Mucosa of stomach (tissue), 1 donor: ENCODE measurements around the gene PARD3.
"Not testable (repeated sequence)": the region's sequence is repeated elsewhere in the genome, so short reads cannot be mapped to it uniquely, and the experiment has no call there.

Experiments used
- H3K27me3 ChIP-seq: one replicate; pipeline ENCODE4 v1.7.0; 2013; ENCODE audit warnings: mild to moderate bottlenecking, low read length; ENCODE audit not compliant: control insufficient read depth, insufficient read depth
- H3K36me3 ChIP-seq: one replicate; pipeline ENCODE4 v1.7.0; 2013; ENCODE audit warnings: low read length; ENCODE audit not compliant: control insufficient read depth, insufficient read depth
- H3K4me1 ChIP-seq: one replicate; pipeline ENCODE4 v1.7.0; 2013; ENCODE audit warnings: mild to moderate bottlenecking, low read length; ENCODE audit not compliant: control insufficient read depth, insufficient read depth
- H3K4me3 ChIP-seq: one replicate; pipeline ENCODE4 v1.7.0; 2013; ENCODE audit warnings: low read length
- H3K9ac ChIP-seq: one replicate; pipeline ENCODE4 v1.7.0; 2013; ENCODE audit warnings: mild to moderate bottlenecking, low read length, moderate library complexity
- H3K9me3 ChIP-seq: one replicate; pipeline ENCODE4 v1.7.0; 2013; ENCODE audit warnings: mild to moderate bottlenecking, low read length, moderate library complexity; ENCODE audit not compliant: control insufficient read depth
- donor health status: Pancreatic carcinoma.

The PARD3 gene

DNA sequence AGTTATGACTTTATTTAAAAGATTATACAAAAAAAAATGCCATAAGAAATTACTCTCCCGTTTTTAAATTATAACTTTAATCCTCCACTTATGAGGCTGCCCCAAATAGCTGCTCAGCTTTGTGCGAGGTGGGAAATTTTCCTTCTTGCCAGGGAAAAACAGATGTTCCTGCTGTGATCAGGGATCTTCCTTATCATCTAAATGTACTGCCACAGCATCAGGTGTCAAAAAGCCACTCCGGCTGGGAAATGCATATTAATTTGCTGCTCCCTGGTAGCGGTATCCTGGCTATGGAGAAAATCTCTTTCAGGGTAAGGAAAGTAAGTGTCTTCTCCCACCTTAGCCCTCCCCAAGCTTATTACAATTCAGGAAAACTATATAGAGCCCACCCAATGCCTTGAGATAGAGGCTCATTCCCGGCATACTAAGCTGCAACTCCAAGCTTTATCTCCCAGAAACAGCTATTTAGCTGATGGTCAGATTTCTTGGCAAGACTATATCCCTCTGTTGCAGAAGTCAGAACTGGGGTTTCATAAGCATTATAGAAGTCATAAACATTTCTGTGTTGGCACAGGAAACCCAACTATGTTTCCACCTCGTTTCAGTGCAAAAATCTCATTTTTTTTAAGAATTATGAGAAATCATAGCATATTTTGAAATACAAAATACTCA lies 360.4 kb downstream of the PARD3 start:
- H3K9me3 ChIP-seq = no peaks in the 10 kb centered on the region
- H3K4me3 ChIP-seq = no peak overlapping the region
- H3K4me1 ChIP-seq = no peaks in the 10 kb centered on the region
- H3K9ac ChIP-seq = no peak overlapping the region
- H3K27me3 ChIP-seq = no peaks in the 10 kb centered on the region
- no peaks in the 10 kb centered on the region for H3K36me3 ChIP-seq

DNA sequence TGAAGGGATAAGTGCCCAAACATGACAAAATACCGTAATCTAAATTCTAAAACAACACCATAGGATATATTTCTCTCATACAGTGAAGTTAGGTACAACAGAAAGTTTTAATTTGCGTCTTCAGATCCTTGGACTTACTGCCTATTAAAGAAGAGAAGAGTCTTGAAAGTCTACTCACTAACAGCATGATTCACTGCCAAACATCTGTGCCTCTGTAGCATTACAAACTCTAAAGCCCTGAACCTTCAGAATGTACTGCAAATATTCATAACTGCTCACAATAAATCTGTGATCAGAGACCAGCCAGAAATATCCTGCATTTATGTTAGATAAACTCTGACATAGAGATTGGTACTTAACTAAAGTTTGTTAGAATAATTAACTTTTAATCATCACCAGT lies 365.3 kb downstream of the PARD3 start:
- Histone ChIP-seq H3K27me3 (no peaks in the 10 kb centered on the region), H3K36me3 (no peaks in the 10 kb centered on the region), H3K4me1 (peaks cover 5% of the 10 kb centered on the region), H3K9me3 (no peaks in the 10 kb centered on the region), H3K4me3 (no peak overlapping the region), H3K9ac (no peak overlapping the region)

DNA sequence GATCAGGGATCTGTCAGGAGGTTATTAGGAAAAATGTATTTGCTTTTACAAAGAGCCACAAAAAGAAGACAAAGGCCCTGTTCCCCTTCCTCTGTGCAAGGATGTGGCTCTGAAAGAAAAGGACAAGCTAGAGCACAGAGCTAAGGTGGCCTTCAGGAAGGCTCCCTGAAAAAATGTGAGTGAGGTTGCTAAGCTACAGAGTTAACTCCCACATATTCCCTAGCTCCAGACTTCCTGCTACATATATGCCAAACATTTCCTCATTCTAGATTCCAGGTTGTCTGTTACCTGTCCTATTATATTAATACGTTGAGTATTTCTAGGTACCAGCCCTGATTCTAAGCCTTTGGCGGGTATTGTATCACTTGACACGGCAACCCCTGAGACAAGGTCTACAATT lies 369.0 kb downstream of the PARD3 start:
- H3K4me3 ChIP-seq = no peak overlapping the region
- no peaks in the 10 kb centered on the region for H3K36me3 ChIP-seq
- no peak overlapping the region for H3K9ac ChIP-seq
- no peaks in the 10 kb centered on the region for H3K27me3 ChIP-seq
- no peaks in the 10 kb centered on the region for H3K9me3 ChIP-seq
- H3K4me1 ChIP-seq = peaks cover 5% of the 10 kb centered on the region

DNA sequence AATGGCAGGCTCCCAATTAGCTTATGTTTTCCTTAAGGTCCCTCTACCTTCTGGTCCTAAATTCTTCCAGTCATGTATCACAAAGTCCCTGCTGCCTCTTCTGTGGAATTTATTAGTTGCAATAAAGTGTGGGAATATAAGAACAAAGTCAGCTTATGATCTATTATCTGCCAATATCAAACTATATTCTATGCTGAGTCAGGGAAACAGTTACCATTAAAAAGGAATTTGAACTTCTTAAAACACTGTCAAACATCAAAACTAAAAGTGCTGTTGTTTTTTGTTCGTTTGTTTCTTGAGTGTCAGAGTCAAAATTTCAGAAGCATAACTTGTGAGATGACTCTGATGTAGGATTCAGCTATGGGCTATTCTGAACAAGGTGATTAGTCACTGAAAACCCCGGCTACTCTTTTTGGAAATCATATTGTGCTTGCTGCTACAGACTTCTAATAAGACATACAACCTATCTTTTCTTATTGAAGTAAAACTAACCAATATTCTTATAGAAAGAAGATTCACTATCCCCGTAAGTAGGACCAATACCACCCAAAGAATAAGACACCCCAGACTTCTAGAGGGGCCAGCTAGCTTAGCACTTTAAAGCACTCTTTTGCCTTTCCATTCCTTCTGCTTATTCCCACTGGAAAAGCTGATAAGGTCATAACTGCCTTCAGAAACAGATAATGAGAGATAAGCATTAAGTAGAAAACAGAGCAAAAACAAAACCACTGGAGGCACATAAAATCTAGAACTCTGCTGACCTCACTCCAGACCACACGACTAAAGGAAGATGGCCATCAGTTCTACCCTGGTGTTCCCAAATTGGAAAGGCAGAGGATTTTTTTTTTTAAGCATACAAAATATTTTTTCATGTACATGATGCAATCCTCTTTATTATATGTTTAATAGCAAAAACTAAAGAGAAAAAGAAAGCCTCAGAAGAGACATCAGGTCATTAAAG lies 370.6 kb downstream of the PARD3 start:
- no peaks in the 10 kb centered on the region for H3K27me3 ChIP-seq
- H3K36me3 ChIP-seq = no peaks in the 10 kb centered on the region
- no peak overlapping the region for H3K4me3 ChIP-seq
- H3K4me1 ChIP-seq = peaks cover 5% of the 10 kb centered on the region
- no peak overlapping the region for H3K9ac ChIP-seq
- H3K9me3 ChIP-seq = no peaks in the 10 kb centered on the region

DNA sequence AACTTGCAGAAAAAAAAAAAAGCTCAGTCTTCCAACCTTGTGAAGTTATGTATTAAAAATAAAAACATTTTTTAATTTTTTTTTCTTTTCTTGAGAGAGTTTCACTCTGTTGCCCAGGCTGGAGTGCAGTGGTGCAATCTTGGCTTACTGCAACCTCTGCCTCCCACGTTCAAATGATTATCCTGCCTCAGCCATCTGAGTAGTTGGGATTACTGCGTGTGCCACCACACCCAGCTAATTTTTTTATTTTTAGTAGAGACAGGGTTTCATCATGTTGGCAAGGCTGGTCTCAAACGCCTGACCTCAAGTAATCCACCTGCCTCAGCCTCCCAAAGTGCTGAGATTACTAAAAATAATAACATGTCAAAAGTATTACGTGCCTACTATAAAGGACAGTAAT lies 375.7 kb downstream of the PARD3 start:
- not testable (repeated sequence) for H3K9me3 ChIP-seq, H3K4me3 ChIP-seq, H3K27me3 ChIP-seq, H3K4me1 ChIP-seq, H3K36me3 ChIP-seq, H3K9ac ChIP-seq

DNA sequence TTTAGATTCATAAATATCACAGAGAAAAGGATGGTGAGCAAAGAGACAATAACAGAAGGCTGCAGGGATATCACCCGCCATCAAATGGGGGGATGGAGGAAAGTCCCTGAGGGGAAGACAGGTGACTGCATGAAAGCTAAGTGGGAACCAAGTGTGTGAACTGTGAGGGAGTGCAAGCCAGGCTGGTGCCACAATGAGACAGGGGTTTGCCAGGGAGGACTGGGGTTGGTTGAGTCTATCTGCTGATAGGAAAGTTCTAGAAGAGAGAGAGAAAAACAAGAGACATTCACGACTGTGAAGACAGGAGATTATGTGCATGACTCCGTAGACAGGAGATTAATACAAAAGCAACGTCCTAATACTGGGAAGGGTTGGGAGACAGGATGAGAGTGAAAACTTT lies 376.4 kb downstream of the PARD3 start:
- H3K9ac ChIP-seq = no peak overlapping the region
- no peak overlapping the region for H3K4me3 ChIP-seq
- no peaks in the 10 kb centered on the region for H3K27me3 ChIP-seq
- no peaks in the 10 kb centered on the region for H3K36me3 ChIP-seq
- no peaks in the 10 kb centered on the region for H3K4me1 ChIP-seq
- H3K9me3 ChIP-seq = no peaks in the 10 kb centered on the region

DNA sequence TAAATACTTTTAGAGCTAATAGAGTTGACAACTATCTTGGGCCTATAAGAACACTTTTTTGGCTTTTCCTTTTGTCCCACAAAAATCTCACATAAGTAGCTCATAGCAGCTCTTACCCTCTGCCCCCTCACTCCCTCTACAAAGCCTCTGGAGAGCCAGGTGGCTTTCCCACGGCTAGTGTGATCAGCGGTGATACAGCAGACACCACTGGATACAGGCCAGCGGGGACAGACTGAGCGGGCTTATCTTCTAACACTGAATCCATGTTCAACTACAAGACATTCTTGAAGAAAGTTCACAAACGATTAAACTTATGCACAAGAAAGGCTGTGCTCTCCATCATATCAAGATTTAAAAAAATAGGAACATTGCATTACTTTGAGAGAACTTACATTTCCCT lies 377.2 kb downstream of the PARD3 start:
- Histone ChIP-seq H3K36me3 (no peaks in the 10 kb centered on the region), H3K27me3 (no peaks in the 10 kb centered on the region), H3K4me3 (no peak overlapping the region), H3K9ac (no peak overlapping the region), H3K9me3 (no peaks in the 10 kb centered on the region), H3K4me1 (no peaks in the 10 kb centered on the region)

DNA sequence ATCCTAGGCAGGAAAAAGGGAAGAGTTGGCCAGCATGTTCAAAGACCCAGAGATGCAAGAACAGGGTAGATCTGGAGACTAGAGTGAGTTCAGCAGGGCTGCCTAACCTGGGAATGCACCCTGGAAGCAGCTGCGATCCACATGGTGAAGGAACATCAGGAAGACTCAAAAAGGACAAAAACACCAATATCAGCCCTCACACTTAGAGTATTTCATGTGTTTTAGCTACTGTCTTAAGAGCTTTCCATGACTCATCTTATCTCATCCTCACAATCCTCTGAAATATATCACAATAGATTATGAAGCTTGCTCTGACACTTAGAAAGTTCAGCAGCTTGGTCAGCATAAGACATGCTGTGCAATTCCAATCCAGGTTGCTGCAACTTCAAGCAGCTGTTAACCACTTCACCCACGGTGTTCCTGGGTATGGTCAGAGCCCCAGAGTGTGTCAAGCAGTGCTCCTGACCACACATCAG lies 380.9 kb downstream of the PARD3 start:
- H3K27me3 ChIP-seq = no peaks in the 10 kb centered on the region
- no peak overlapping the region for H3K4me3 ChIP-seq
- H3K4me1 ChIP-seq = no peaks in the 10 kb centered on the region
- H3K9me3 ChIP-seq = no peaks in the 10 kb centered on the region
- no peak overlapping the region for H3K9ac ChIP-seq
- H3K36me3 ChIP-seq = no peaks in the 10 kb centered on the region

DNA sequence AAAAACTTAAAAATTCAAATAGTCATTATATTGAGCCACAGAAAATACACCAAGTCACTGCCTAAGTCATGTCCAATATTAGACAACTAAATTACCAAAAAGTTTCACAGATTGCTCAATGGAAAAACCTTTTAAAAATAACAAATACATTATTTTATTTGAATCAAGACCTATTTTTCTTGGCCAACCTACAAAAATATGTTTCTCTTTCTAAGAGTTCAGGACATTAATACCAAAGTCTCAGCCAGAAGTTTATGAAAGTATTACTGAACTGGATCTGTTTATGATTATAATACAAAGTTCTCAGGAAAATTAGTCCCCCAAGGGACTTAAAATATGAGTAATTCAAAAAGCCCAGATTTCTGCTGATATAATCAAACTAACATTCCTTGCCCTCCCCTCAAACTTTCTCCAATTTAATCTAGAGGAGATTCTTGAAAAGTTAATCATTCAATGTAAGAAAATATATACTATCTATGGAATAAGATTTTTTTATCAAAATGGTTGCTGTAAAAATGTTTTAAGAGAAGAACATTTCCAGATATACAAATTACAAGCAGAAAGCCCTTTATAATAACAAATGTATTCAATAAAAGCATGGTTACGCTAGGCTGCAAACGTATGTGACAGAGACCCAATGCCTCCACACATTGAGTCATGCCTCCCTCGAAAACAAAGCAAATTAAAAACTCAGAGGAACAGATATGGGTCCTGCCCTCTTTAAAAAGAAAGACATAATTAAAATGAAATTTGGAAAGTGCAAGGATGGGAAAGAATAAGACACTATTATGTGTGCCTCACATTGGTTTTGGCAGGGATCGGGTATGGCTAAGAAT lies 381.6 kb downstream of the PARD3 start:
- Histone ChIP-seq H3K27me3 (no peaks in the 10 kb centered on the region), H3K36me3 (no peaks in the 10 kb centered on the region), H3K9ac (no peak overlapping the region), H3K9me3 (no peaks in the 10 kb centered on the region), H3K4me3 (no peak overlapping the region), H3K4me1 (no peaks in the 10 kb centered on the region)

DNA sequence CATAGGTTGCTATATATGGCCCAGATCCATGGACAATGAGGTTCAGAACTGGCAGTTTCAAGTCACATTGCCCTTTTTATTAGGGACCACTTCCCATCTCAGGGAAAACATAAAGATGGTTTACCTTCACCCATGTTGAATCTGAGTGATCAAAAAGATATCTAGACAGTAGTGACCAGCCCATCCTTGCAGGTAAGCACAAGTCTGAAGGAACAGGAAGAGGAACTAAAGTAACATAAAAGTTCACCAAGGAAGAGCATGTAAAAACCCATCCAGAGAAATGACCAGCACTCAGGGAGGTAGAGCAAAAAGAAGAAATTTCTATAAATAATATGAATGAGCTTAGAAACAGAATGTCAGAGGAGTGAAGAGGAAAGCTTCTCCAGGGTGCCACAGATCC lies 382.5 kb downstream of the PARD3 start:
- no peaks in the 10 kb centered on the region for H3K9me3 ChIP-seq
- H3K4me1 ChIP-seq = no peaks in the 10 kb centered on the region
- no peak overlapping the region for H3K9ac ChIP-seq
- no peak overlapping the region for H3K4me3 ChIP-seq
- H3K27me3 ChIP-seq = no peaks in the 10 kb centered on the region
- no peaks in the 10 kb centered on the region for H3K36me3 ChIP-seq

DNA sequence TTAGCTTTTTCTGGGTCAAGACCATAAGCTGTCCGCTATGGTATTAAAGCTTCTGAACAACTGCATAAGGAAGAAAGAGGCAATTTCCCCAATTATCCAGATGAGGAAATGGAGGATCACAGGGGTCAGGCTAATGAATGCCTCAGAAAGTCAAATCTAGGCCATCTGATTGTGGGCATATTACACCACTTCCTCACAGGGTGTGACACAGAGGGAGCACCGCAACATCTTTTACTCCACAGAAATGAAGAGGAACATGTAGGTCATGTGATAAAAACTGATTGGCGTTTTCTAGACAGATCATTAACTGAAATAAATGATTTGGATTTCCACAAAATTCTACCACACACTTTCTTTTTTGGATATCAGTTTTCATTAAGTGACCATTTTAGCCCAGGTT lies 384.4 kb downstream of the PARD3 start:
- Histone ChIP-seq H3K4me1 (no peaks in the 10 kb centered on the region), H3K4me3 (no peak overlapping the region), H3K9ac (no peak overlapping the region), H3K27me3 (no peaks in the 10 kb centered on the region), H3K9me3 (no peaks in the 10 kb centered on the region), H3K36me3 (no peaks in the 10 kb centered on the region)

DNA sequence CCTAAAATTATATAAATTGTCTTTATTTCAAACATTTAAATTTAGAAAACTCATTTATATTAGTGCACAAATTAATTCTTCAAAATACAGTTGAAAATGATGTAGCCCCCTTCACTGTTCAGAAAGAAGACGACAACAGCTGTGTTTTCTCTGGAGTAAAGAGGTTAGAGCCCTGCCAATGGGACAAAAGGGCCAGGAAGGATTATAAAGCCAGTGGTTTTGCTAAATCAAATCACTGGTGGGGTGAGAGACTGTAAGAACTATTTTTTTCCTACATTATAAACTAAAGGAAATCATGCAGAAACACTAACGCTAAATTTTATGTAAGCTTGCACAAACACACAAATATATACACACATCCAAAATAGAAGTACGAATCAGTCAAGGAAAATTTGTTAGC lies 386.6 kb downstream of the PARD3 start:
- Histone ChIP-seq H3K27me3 (no peaks in the 10 kb centered on the region), H3K9me3 (no peaks in the 10 kb centered on the region), H3K4me3 (no peak overlapping the region), H3K4me1 (no peaks in the 10 kb centered on the region), H3K9ac (no peak overlapping the region), H3K36me3 (no peaks in the 10 kb centered on the region)
